H1 (cell line): ENCODE measurements around the gene NXN. TPM values are rescaled to one million over a fixed set of nuclear protein-coding genes. Genes with fewer than 3 reads are reported as not detected.

Experiments
- CTCF ChIA-PET: fragments of 300-600 bp; sonication (Branson Sonifier 250); formaldehyde crosslinking; loops from one replicate; lab custom pipeline; 2021; ENCODE audit not compliant: partially characterized antibody; lab: Charles Lee
- POLR2A ChIA-PET: fragments of 300-600 bp; sonication (Branson Sonifier 250); formaldehyde crosslinking; loops from one replicate; lab custom pipeline; 2021; ENCODE audit warnings: inconsistent platforms; ENCODE audit not compliant: partially characterized antibody; lab: Charles Lee
- DNase-seq, 2 experiments: peaks; one replicate each; pipeline versions ENCODE4 v3.0.0 to v3.0.0-alpha.2; 2010 to 2022; ENCODE audit warnings: low spot score in 2 of 2, low read depth in 1 of 2, mixed read lengths in 1 of 2
- FAIRE-seq: peaks from 2 replicates; lab custom pipeline; 2011; peaks lifted over from hg19 to GRCh38; lab: Jason Lieb, UNC
- H2AFZ ChIP-seq: 2 replicates; pipeline ENCODE4 v1.8.1; 2012; ENCODE audit warnings: low read length, inconsistent platforms
- H2AK5ac ChIP-seq: 2 replicates; pipeline ENCODE4 v1.6.1; 2013; ENCODE audit warnings: low read depth, low read length
- H2BK120ac ChIP-seq: replicated peaks from 2 replicates; pipeline ENCODE3; 2013; ENCODE audit warnings: low read depth, low read length, inconsistent platforms
- H2BK12ac ChIP-seq: 2 replicates; pipeline ENCODE4 v1.6.1; 2013; ENCODE audit warnings: low read depth, low read length
- H2BK15ac ChIP-seq: 2 replicates; pipeline ENCODE4 v1.6.1; 2013; ENCODE audit warnings: low read length
- H2BK20ac ChIP-seq: 2 replicates; pipeline ENCODE4 v1.6.1; 2013; ENCODE audit warnings: low read length
- H2BK5ac ChIP-seq: 2 replicates; pipeline ENCODE4 v1.6.1; 2013; ENCODE audit warnings: low read depth, low read length
- H3K14ac ChIP-seq: 2 replicates; pipeline ENCODE4 v1.6.1; 2013; ENCODE audit warnings: inconsistent platforms; ENCODE audit not compliant: insufficient read length
- H3K18ac ChIP-seq: 2 replicates; pipeline ENCODE4 v1.6.1; 2013; ENCODE audit warnings: low read length; ENCODE audit errors: extremely low read depth
- H3K23ac ChIP-seq: 2 replicates; pipeline ENCODE4 v1.6.1; 2013; ENCODE audit warnings: inconsistent platforms; ENCODE audit not compliant: insufficient read length
- H3K23me2 ChIP-seq: 2 replicates; pipeline ENCODE4 v1.6.1; 2013; ENCODE audit warnings: low read depth, low read length
- H3K27ac ChIP-seq: 2 replicates; pipeline ENCODE4 v1.6.1; 2011; ENCODE audit warnings: low read depth, low read length, inconsistent platforms
- H3K27me3 ChIP-seq, 4 experiments: replicated peaks in 1 of 4; 1 replicate in 1 of 4; 2 replicates in 3 of 4; pipeline versions ENCODE4 v1.6.1 to v1.8.1; 2011 to 2013; ENCODE audit warnings: low read length in 3 of 4, mild to moderate bottlenecking in 3 of 4, inconsistent platforms in 2 of 4, mixed read lengths in 2 of 4, moderate library complexity in 1 of 4; ENCODE audit not compliant: control insufficient read depth in 3 of 4, insufficient read depth in 3 of 4; ENCODE audit errors: extremely low read depth in 1 of 4
- H3K36me3 ChIP-seq, 4 experiments: 2 replicates each; pipeline versions ENCODE4 v1.6.1 to v1.8.1; 2011 to 2013; ENCODE audit warnings: mild to moderate bottlenecking in 4 of 4, low read length in 3 of 4, moderate library complexity in 2 of 4, control low read depth in 1 of 4, inconsistent platforms in 1 of 4; ENCODE audit not compliant: insufficient read depth in 4 of 4, control insufficient read depth in 2 of 4
- H3K4ac ChIP-seq: replicated peaks from 2 replicates; pipeline ENCODE3; 2013; ENCODE audit warnings: low read length, low read depth, mixed read lengths, inconsistent platforms; ENCODE audit not compliant: insufficient read length
- H3K4me1 ChIP-seq, 4 experiments: replicated peaks in 1 of 4; 1 replicate in 1 of 4; 2 replicates in 3 of 4; pipeline versions ENCODE4 v1.6.1 to v1.8.1; 2011 to 2013; ENCODE audit warnings: low read length in 3 of 4, inconsistent platforms in 2 of 4, mixed read lengths in 1 of 4; ENCODE audit not compliant: insufficient read depth in 4 of 4, control insufficient read depth in 3 of 4
- H3K4me2 ChIP-seq, 2 experiments: 2 replicates each; pipeline versions ENCODE4 v1.6.1 to v1.8.1; 2011 to 2013; ENCODE audit warnings: low read depth in 2 of 2, low read length in 2 of 2, control low read depth in 1 of 2, inconsistent platforms in 1 of 2, mild to moderate bottlenecking in 1 of 2; ENCODE audit not compliant: insufficient read depth in 1 of 2
- H3K4me3 ChIP-seq, 4 experiments: fragments of 200-600, 300-600 bp in 1 of 4; sonication (generic), shearing (Covaris generic), sonication (Bioruptor Twin) in 1 of 4; 2 replicates each; pipeline versions ENCODE4 v1.5.1 to v1.8.1; 2011 to 2016; ENCODE audit warnings: low read length in 4 of 4, low read depth in 3 of 4, control low read depth in 2 of 4, inconsistent platforms in 2 of 4, mild to moderate bottlenecking in 2 of 4, mixed read lengths in 1 of 4, moderate library complexity in 1 of 4; ENCODE audit not compliant: insufficient read depth in 2 of 4; ENCODE audit errors: extremely low read depth in 1 of 4
- H3K56ac ChIP-seq: replicated peaks from 2 replicates; pipeline ENCODE3; 2013; ENCODE audit warnings: low read depth, mild to moderate bottlenecking, mixed read lengths, low read length, inconsistent platforms; ENCODE audit not compliant: insufficient read length
- H3K79me1 ChIP-seq: 2 replicates; pipeline ENCODE4 v1.6.1; 2013; ENCODE audit warnings: low read depth, low read length, control low read depth
- H3K79me2 ChIP-seq, 2 experiments: 2 replicates each; pipeline versions ENCODE4 v1.6.1 to v1.8.1; 2012 to 2013; ENCODE audit warnings: low read length in 2 of 2, mild to moderate bottlenecking in 2 of 2, inconsistent platforms in 1 of 2; ENCODE audit not compliant: insufficient read depth in 2 of 2, control insufficient read depth in 1 of 2
- H3K9ac ChIP-seq, 4 experiments: replicated peaks in 1 of 4; 1 replicate in 1 of 4; 2 replicates in 3 of 4; pipeline versions ENCODE4 v1.6.1 to v1.8.1; 2011 to 2013; ENCODE audit warnings: low read depth in 3 of 4, low read length in 3 of 4, control low read depth in 2 of 4, mild to moderate bottlenecking in 2 of 4, moderate library complexity in 2 of 4, inconsistent platforms in 1 of 4; ENCODE audit errors: extremely low read depth in 1 of 4
- H3K9me3 ChIP-seq, 2 experiments: 2 replicates each; pipeline versions ENCODE4 v1.6.1 to v1.8.1; 2012 to 2013; ENCODE audit warnings: mild to moderate bottlenecking in 2 of 2, moderate library complexity in 2 of 2, control low read depth in 1 of 2, inconsistent platforms in 1 of 2, low read depth in 1 of 2, low read length in 1 of 2, mixed read lengths in 1 of 2; ENCODE audit not compliant: insufficient read depth in 2 of 2
- H4K20me1 ChIP-seq, 2 experiments: replicated peaks in 1 of 2; 2 replicates each; pipeline versions ENCODE3 to v1.8.1; 2011 to 2013; ENCODE audit warnings: inconsistent platforms in 2 of 2, low read length in 2 of 2, mild to moderate bottlenecking in 1 of 2; ENCODE audit not compliant: insufficient read depth in 2 of 2, control insufficient read depth in 1 of 2
- H4K5ac ChIP-seq: 2 replicates; pipeline ENCODE4 v1.6.1; 2013; ENCODE audit warnings: low read length, low read depth, mixed read lengths, inconsistent platforms; ENCODE audit not compliant: insufficient read length
- H4K8ac ChIP-seq: 2 replicates; pipeline ENCODE4 v1.8.0; 2013; ENCODE audit warnings: mild to moderate bottlenecking, moderate library complexity, low read length, inconsistent platforms; ENCODE audit not compliant: insufficient read depth; ENCODE audit errors: extremely low read depth
- H4K91ac ChIP-seq: replicated peaks from 2 replicates; pipeline ENCODE3; 2013; ENCODE audit warnings: low read length, mixed read lengths, inconsistent platforms; ENCODE audit not compliant: insufficient read length
- ASH2L ChIP-seq: fragments of 200-600, 300-600 bp; sonication (generic); IDR thresholded peaks from one replicate; pipeline ENCODE4 v1.7.1; 2017; ENCODE audit warnings: low read length
- CBX5 ChIP-seq: fragments of 300-800, 300-1000 bp; sonication (generic); IDR thresholded peaks from 2 replicates; pipeline ENCODE4 v1.7.1; 2016; ENCODE audit warnings: antibody characterized with exemption, low read length, low read depth
- CEBPB ChIP-seq: IDR thresholded peaks from 2 replicates; pipeline ENCODE4 v1.6.1; 2012; ENCODE audit warnings: low read depth, low read length
- CTCF ChIP-seq, 3 experiments: IDR thresholded peaks; 1 replicate in 2 of 3; 2 replicates in 1 of 3; pipeline versions ENCODE4 v1.5.1 to v1.6.1; 2011; ENCODE audit warnings: low read length in 3 of 3, mild to moderate bottlenecking in 3 of 3, inconsistent platforms in 2 of 3, low read depth in 1 of 3, moderate library complexity in 1 of 3; ENCODE audit not compliant: insufficient read depth in 1 of 3; ENCODE audit errors: control extremely low read depth in 1 of 3
- POLR2A ChIP-seq, 2 experiments: IDR thresholded peaks; 1 replicate in 1 of 2; 2 replicates in 1 of 2; pipeline ENCODE4 v1.6.1; 2011; ENCODE audit warnings: low read depth in 2 of 2, low read length in 2 of 2, mild to moderate bottlenecking in 2 of 2; ENCODE audit errors: control extremely low read depth in 1 of 2
- RBBP5 ChIP-seq: IDR thresholded peaks from 2 replicates; pipeline ENCODE4 v1.7.1; 2012; ENCODE audit warnings: low read depth, mild to moderate bottlenecking, inconsistent platforms, low read length, moderate library complexity, borderline replicate concordance
- RFX5 ChIP-seq: IDR thresholded peaks from 2 replicates; pipeline ENCODE4 v1.6.1; 2011; ENCODE audit warnings: low read depth, low read length, improper control_type of control experiment, borderline replicate concordance
- SP1 ChIP-seq: IDR thresholded peaks from 2 replicates; pipeline ENCODE4 v1.6.1; 2011; ENCODE audit warnings: low read depth, low read length
- SRF ChIP-seq: IDR thresholded peaks from 2 replicates; pipeline ENCODE4 v1.6.1; 2011; ENCODE audit warnings: mild to moderate bottlenecking, low read depth, low read length, moderate library complexity
- TBP ChIP-seq: IDR thresholded peaks from 2 replicates; pipeline ENCODE4 v1.6.1; 2011; ENCODE audit warnings: low read depth, low read length, improper control_type of control experiment
- YY1 ChIP-seq: IDR thresholded peaks from 2 replicates; pipeline ENCODE4 v1.6.1; 2011; ENCODE audit warnings: low read depth, mild to moderate bottlenecking, low read length
- WGBS, 2 experiments: shearing (Covaris generic) in 1 of 2; methylation state at CpG; one replicate each; pipeline versions ENCODE4 v1.1.6 to v1.1.7; 2013 to 2015; ENCODE audit warnings: low lambda C conversion rate in 2 of 2, mixed read lengths in 2 of 2, inconsistent platforms in 1 of 2, low coverage in 1 of 2, missing lambda C conversion rate in 1 of 2; ENCODE audit not compliant: insufficient replicate concordance in 2 of 2, insufficient coverage in 1 of 2, insufficient read length in 1 of 2; ENCODE audit errors: extremely low coverage in 1 of 2, missing lambda C conversion rate in 1 of 2; 5-methylcytosine and 5-hydroxymethylcytosine counted together
- polyA plus RNA-seq, 7 experiments: library from polyadenylated mRNA; depleted of rRNA in 3 of 7; stranded (reverse) in 5 of 7; unstranded in 2 of 7; fragments of >200 nt in 5 of 7; fragments of 200-250 nt in 2 of 7; gene quantifications; 1 replicate in 5 of 7; 2 replicates in 1 of 7; 4 replicates in 1 of 7; pipeline versions ENCODE4 v1.2.1 to v1.2.3, GENCODE V29; 2011 to 2013; ENCODE audit warnings: missing spikeins in 2 of 7, mixed read lengths in 2 of 7
- total RNA-seq: library from RNA; stranded (reverse); fragmentation: NEBNext Ultra II Directional; extraction: Animal tissue kit (Norgen Biotek cat#: 25700); gene quantifications from 2 replicates; pipeline ENCODE4 v1.2.1, GENCODE V29; 2021

Gene NXN
- total and polyA plus RNA-seq, 2 of the 8 experiments (the other 6 are each of a cell fraction or from before 2014, with no cell fraction given): 94.1 to 107 TPM

- FAIRE-seq (peak; percentile 72), DNase-seq (no peak)
- no peaks in the 10 kb centered on the region for H3K23me2 ChIP-seq
- TF ChIP-seq SRF (no peak), CEBPB (peak; percentile 38), RBBP5 (0 out of 2 replicates have a peak, but pooled peaks have one; percentile 42), CBX5 (no peak), POLR2A (IDR thresholded peaks at IDR 0.05; ENCODE audit: control extremely low read depth in 1 of 2, low read depth in 2 of 2, low read length in 2 of 2) (peak in 1 of 2 experiments; percentile 19; a peak in 1 of 3 replicates), SP1 (peak; percentile 21; the same call in 1 of the 2 replicates), RFX5 (no peak), CTCF (IDR thresholded peaks at IDR 0.05; ENCODE audit: control extremely low read depth in 1 of 3, insufficient read depth in 1 of 3, low read depth in 1 of 3, low read length in 3 of 3) (peak in 1 of 3 experiments; percentile 1; a peak in 1 of 4 replicates), YY1 (peak; percentile 54; the same call in 1 of the 2 replicates), ASH2L (peak; percentile 30), TBP (peak; percentile 20; the same call in 1 of the 2 replicates)
- H3K79me1 ChIP-seq: peaks cover 15% of the 10 kb centered on the region
- no peaks in the 10 kb centered on the region for H3K9me3 ChIP-seq
- no peak overlapping the region for H2BK20ac ChIP-seq
- H3K23ac ChIP-seq: no peak overlapping the region
- ChIA-PET POLR2A (interaction anchor here (1.2 kb wide), 2 partner anchors 8 to 11 kb away, joined by 3 to 4 read pairs; no protein-coding TSS in a partner anchor), CTCF (interaction anchor here (0.6 to 4.4 kb wide), 10 partner anchors 10 to 167 kb away, joined by 3 to 16 read pairs (median 4); partner anchors contain the start of genes NXN and TIMM22)
- peaks cover 17 to 79% of the 10 kb centered on the region in 2 experiments for H3K79me2 ChIP-seq
- no peak overlapping the region for H2AK5ac ChIP-seq
- no peak overlapping the region for H3K56ac ChIP-seq
- peak overlapping the region in 1 of 4 experiments; percentile 29; a peak in 2 of 8 replicates for H3K4me3 ChIP-seq
- no peak overlapping the region for H2AFZ ChIP-seq
- peak overlapping the region; percentile 46 to 53 for H3K4me2 ChIP-seq
- H2BK5ac ChIP-seq: no peak overlapping the region
- no peak overlapping the region for H2BK120ac ChIP-seq
- peaks cover 7 to 25% (median 20%) of the 10 kb centered on the region in 4 experiments for H3K4me1 ChIP-seq
- peak overlapping the region; percentile 62 for H3K4ac ChIP-seq
- H4K5ac ChIP-seq: no peak overlapping the region
- 0 out of 7 replicates have a peak overlapping the region, but pooled peaks of 1 of the 4 experiments have one; percentile 13 for H3K9ac ChIP-seq
- H3K27ac ChIP-seq: 0 out of 2 replicates have a peak overlapping the region, but pooled peaks have one; percentile 2
- 11% methylated on average over 11 of the region's 11 CpGs; no CpG with 5 or more reads in 1 of the 2 experiments for WGBS, 2 experiments
- no peak overlapping the region; the same call in 1 of the 2 replicates for H3K18ac ChIP-seq
- H2BK12ac ChIP-seq: no peak overlapping the region
- peaks cover 9 to 14% of the 10 kb centered on the region in 2 experiments for H4K20me1 ChIP-seq
- H3K27me3 ChIP-seq: no peaks in the 10 kb centered on the region
- no peak overlapping the region for H4K8ac ChIP-seq
- H3K36me3 ChIP-seq: no peaks in the 10 kb centered on the region
- H4K91ac ChIP-seq: no peak overlapping the region
- no peak overlapping the region for H2BK15ac ChIP-seq
- no peak overlapping the region for H3K14ac ChIP-seq
These were observed 16.9 kb downstream of the NXN start for GRCh38 chr17:962670-963069.
